ENCODE data around the gene MPHOSPH9.

Gene MPHOSPH9

DNA sequence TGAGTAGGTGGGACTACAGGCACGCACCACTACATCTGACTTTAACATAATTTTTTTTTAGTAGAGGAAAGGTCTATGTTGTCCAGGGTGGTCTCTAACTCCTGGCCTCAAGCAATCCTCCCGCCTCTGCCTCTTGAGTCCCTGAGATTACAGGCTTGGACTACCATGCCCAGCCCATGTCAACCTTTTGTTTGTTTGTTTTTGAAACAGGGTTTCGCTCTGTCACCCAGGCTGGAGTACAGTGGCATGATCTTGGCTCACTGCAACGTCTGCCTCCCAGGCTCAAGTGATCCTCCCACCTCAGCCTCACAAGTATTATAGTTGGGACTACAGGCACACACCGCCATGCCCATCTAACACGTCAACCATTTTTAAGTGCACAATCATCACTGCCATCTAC, 111.3 kb downstream of the MPHOSPH9 start:
- DNase-seq, result no peak

DNA sequence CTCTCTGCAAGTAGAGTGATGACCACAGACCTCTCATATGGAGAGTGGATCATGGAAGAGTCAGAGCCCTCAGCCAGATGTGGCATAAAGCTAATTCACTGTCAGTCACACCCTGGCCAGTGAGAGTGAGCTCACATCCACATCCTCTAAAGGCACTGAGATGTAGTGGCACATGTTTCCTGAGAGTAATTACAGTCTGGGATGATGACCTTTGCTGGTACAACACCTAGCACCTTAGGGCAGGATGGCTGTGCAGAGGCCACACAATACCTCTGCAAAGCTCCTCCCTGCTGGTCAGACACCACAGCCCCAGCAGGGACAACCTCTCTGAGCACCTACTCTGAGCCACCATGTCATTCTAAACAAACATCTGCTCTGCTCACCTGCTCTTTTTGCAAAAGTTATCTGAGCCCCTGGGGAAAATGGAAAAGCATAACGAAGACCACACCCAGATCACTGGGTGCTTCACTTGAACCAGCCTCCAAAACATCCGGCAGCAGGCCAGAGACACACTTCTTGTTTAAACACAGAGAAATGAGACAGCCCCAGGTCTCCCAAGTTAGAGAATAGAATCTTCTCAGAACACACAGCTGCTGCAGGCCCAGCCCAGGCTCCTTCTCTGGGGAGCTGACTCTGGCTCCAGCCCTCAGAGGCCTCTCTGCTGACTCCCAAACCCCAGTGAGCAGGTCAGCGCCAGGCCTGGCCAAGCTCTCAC, 112.3 kb downstream of the MPHOSPH9 start:
- no peak for DNase-seq

DNA sequence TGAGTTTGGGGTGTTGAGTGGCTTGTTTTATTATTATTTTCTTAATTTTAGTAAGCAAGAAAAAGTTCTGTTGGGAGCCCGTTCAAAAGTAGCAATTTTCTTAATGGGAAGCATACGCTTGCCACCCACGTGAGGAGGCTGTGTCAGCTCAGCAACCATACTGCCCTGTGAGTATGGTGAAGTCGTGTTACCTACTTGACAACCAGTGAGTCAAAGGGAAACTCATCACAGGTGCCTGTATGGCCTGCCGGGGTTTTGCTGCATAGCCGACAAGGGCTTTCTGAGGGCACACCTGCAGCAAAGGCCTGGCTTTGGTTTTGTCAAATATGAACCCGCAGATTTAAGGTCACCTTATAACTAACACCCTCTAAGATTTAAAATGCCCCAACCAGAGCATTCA, 113.1 kb downstream of the MPHOSPH9 start:
- DNase-seq, result no peak

DNA sequence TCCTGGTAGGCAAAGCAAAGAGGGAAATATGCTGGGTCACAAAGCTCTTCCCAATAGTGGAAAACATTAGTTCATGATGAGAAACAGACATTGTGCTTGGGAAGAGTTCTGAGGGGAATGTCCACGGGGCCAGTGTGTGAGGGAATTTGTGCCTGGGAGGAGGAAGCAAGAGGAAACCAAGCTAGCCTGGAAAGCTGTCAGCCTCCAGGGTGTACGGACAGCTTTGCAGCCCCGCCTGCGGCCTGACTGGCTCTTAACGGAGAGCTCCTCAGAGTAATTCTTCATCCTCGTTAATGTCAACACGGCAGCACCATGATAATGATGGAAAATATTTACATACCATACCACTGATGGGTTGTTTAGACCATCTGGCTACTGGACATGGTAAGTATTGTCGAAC, 114.4 kb downstream of the MPHOSPH9 start:
- no peak for DNase-seq

DNA sequence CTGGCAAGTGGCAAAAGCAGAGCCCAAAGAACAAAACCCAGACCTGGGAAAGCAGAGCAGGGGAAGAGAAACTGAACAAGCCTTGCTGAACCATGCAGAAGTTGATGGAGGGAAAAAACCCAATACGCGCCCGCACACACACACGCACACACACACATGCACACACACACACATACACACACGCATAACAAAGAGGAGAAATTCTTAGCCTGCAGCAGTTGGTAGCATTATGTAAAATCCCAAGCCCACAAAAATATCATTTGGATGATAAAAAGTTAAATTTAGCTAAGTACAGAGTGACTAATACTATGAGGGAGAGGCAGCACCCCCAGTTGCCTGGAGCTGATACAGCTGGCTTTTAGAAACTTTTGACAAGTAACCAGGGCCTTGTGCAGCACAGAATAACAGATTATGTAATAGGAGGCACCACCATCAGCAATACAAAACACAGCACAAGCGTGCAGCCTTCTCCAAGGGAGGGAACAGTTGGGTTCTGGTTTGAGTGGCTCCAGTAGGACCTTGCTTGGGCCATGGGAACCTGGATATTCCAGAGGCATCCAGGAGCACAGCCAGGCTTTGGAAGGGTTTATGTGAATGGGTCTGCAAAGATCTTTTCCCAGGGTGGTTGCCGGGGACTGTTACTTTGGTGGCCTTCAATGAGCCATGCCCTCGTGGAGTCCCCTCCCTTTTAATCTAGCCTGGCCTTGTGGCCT, 117.4 kb downstream of the MPHOSPH9 start:
- no peak for DNase-seq

DNA sequence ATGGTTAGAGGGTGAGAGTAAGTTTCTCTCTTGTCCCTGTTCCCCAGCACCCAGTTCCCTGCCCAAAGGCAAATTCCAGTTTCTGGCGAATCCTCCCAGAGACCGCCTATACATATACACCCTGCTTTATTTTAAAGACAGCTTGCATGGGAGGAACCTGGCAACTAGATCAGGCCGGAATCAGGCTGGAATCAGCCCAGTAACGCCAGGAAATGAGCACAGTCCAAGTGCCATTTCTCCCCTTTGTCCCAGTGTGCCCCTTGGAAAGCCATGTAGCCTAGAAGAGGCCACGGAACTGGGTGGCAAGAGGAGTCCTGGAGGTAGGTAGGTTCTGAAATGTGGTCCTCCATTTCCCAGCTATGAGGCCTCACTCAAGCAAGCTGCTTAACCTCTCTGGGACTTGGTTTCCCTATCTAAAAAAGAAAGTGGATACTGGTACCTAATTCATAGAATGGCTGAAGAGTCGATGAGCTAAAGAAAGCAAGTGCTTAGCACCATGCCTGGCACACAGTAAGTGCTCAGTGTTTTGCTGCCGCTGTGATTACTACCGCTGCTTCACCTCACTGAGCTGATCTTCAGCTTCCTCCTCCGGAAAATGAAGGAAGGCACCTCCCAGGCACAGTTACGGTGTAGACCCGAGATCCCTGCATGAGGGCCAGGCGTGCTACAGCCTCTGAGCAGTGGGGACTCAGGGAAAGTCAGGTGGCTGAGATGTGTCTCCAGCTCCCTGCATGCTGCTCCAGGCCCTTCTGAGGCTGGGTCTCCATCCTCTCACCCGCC, 118.4 kb downstream of the MPHOSPH9 start:
- no peak for DNase-seq

DNA sequence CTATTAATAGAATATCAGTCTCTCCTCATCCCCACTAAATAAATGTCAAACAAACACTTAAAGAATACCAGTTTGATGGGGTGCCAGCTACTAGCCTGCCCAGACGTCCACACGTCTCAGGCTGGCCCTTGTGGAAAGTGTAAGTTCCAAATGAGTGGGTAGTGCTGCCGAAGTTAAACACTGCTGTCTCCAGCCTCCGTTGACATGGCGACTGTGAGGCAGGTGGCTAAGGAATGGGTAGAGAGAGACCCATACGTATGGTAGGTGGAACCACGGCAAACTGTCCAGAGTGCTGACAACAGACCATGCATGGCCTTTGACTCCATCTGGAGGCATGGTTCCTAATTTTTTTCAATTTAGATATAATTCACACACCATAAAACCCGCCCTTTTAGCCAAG, 119.9 kb downstream of the MPHOSPH9 start:
- DNase-seq, result peak; percentile 74

DNA sequence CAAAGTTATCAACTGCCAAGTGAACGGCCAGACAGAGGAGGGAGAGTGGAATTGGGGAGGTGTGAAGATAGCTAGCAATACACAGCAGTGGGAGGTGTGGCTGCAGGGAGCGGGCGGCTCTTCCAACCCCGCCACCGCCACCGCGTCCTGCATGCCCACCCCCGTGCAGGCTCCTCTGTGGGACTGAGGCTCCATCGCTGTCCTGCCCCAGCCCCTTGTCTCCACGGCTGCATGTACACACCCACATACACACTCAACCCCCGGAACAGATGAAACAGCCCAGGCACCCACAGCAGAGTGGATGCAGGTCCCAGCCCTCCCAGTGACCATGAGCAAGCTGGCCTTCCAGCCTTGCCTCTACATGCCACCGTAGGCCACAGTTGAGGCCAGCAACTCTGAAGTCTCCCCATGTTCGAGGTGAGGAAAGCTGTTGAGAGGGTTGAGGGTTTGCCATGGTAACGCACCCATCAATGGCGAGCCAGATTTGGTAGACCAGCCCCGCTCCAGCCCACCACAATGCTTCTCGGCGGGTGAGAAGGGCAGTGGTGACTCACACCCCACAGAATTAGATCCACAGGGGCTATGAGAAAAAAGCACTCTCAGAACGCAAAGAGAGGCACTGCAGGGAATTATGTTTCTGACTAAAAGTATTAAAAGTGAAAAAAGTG, 121.3 kb downstream of the MPHOSPH9 start:
- no peak for DNase-seq

DNA sequence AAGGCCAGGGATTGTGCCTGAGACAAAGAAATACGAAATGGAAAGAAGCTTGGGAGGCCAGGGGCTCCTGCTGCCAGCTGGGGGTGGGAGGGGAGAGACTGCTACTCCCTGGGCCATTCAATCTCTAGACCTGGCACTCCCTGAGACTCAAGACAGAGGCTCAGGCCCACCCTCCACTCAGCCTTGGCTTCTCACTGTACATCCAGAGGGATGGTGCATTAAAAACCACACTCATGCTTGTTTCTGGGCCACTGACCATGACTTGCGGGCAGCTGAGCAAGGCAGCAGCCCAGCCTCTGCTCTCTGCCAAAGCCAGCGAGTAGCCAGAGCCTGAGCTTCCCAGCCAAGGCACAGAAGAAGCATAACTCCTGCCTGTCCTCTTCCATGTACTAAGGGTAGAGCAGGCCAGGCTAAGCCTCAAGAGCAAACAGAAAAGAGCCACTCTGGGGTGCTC, 123.6 kb downstream of the MPHOSPH9 start:
- DNase-seq, result no peak

DNA sequence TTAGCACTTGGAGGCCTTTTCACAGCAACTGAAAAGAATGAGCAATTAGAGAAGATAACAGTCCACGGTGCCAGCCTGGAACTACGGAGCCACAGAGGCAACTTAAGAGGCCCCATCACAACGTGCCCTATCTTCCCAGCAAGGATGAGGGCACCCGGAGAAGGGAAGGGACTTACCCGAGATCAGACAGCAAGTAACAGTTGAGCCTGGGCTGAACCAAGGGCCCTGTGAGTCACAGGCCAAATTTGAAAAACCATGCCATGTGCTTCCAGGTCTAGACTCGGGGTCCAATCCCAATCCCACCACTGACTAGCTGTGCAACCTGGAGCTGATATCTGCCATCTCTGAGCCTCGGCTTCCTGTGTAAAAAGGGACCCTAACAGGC, 124.3 kb downstream of the MPHOSPH9 start:
- no peak for DNase-seq

DNA sequence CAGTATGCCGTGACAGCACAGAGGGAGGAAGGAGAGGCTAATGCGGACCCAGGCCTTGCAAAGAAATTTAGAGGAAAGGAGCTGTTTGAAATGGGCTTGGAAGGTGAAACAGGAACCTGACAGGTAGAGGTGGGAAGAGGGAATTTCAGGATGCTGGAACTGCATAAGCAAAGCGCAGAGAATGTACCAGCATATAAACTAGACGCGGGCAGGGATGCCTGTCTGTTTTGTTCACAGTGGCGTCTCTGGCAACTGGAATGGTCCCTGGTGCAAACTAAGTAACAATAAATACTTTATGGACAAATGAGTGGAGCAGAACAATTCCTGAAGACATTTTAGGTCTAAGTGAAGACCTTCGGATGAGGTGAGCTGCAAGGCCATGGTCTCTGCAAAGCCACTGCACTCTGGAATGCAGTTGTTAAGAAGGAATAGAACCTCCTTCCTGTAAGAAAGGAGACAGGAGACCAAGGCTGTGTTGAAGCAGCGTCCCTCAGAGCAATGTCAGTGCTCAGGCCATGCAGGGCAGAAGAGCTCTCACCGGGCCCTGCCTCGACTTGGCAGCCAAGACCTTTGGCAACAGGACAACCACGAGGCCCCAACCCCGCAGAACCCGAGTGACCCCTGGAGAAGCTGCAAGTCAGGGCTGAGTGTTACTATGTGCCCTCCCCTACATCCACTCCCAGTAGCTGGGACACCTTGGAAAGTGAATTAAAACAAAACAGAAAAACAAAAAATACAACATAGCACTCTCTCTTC, 124.8 kb downstream of the MPHOSPH9 start:
- DNase-seq, result no peak

DNA sequence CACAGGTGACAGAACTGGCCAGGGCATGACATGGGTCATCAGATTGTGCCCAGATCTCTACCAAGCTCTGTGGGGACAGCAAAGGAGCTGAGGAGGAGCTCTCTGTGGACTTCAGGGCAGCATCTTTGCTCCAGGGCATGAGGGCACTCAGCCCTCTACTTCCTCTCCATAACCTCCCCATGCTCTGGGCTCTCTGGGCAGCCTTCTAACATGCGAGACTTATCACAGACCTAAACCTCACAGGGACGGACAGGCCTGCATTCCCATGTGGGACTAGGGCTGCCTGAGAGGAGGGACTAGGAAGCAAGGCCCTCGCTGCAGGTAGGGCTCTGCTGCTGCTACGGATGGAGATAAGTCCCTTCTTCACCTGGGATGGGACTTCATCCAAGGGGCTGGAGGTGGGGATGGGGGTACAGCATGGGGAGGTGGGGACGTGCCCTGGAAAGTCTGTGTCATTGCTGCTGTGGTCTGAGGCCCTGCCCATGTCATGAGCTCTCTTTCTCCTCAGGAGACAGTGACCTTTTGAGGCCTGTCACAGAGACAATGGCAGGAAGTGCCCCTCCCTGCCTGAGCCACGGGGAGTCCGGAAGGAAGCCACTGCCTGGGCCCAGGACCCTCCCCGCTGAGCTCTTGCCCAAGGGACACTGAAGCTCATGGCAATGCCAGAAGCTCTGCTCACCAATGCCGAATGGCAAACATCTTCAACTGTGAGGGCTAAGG, 126.1 kb downstream of the MPHOSPH9 start:
- no peak for DNase-seq

DNA sequence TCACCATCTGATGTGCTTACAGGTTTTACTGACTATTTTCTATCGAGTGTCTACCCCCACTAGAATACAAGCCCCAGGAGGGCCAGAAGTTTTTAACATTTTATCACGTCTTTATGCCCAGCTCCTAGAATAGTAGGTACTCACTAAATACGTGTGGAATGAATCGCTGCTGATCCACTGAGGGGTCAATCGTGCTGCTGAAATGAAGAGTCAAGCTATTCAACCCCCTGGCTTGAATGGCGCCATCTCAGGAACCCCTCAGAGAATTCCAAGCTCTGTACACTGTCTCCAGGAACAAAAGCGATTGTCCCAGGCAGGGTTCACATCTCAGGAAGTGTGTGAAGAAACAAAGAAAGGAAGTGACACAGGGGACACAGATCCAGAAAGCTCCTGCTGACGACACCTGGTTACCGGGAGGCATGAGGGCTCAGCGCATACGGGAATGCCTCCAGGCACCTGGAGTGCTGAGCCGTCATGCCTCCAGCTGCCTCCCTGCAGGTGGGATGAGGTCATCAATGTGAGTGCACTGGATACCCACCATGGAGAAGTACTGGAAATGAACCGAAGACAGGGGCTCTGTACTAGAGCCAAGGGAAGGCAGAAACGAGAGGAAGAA, 127.6 kb downstream of the MPHOSPH9 start:
- no peak for DNase-seq

DNA sequence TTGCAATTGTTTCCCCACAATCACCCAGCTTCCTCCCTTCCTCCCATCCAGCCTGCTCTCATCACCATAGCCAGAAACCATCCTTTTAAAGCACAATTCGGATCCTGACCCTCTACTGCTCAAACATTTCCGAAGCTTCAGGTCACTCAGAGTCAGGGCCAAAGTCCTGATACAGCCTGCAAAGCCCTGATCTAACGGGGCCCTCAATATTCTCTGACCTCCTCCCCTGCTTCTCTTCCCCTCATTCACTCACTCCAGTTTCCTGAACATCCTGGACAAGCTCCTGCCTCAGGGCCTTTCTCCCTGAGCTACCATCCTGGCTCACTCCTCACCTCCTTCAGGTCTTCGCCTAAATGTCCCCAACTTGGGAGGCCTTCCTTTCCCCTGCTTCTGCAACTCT, 128.1 kb downstream of the MPHOSPH9 start:
- no peak for DNase-seq
